GM12872 (cell line): ENCODE data around the gene CEP350.

Source experiments
- TF ChIP-seq, protein P1 (sequence below): IDR thresholded peaks from 3 replicates; pipeline ENCODE4 v1.5.1; 2011; ENCODE audit warnings: low read depth, mild to moderate bottlenecking, low read length, moderate library complexity; ENCODE audit not compliant: insufficient read depth

CEP350 gene, protein sequence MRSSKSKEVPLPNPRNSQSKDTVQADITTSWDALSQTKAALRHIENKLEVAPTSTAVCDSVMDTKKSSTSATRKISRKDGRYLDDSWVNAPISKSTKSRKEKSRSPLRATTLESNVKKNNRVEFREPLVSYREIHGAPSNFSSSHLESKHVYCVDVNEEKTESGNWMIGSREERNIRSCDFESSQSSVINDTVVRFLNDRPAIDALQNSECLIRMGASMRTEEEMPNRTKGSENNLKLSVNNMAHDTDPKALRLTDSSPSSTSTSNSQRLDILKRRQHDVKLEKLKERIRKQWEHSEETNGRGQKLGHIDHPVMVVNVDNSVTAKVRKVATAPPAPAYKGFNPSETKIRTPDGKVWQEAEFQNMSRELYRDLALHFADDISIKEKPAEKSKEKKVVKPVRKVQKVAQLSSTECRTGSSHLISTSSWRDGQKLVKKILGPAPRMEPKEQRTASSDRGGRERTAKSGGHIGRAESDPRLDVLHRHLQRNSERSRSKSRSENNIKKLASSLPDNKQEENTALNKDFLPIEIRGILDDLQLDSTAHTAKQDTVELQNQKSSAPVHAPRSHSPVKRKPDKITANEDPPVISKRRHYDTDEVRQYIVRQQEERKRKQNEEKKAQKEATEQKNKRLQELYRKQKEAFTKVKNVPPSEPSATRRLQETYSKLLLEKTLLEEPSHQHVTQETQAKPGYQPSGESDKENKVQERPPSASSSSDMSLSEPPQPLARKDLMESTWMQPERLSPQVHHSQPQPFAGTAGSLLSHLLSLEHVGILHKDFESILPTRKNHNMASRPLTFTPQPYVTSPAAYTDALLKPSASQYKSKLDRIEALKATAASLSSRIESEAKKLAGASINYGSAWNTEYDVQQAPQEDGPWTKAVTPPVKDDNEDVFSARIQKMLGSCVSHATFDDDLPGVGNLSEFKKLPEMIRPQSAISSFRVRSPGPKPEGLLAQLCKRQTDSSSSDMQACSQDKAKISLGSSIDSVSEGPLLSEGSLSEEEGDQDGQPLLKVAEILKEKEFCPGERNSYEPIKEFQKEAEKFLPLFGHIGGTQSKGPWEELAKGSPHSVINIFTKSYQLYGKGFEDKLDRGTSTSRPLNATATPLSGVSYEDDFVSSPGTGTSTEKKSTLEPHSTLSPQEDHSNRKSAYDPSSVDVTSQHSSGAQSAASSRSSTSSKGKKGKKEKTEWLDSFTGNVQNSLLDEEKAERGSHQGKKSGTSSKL (N-terminal part only)

DNA sequence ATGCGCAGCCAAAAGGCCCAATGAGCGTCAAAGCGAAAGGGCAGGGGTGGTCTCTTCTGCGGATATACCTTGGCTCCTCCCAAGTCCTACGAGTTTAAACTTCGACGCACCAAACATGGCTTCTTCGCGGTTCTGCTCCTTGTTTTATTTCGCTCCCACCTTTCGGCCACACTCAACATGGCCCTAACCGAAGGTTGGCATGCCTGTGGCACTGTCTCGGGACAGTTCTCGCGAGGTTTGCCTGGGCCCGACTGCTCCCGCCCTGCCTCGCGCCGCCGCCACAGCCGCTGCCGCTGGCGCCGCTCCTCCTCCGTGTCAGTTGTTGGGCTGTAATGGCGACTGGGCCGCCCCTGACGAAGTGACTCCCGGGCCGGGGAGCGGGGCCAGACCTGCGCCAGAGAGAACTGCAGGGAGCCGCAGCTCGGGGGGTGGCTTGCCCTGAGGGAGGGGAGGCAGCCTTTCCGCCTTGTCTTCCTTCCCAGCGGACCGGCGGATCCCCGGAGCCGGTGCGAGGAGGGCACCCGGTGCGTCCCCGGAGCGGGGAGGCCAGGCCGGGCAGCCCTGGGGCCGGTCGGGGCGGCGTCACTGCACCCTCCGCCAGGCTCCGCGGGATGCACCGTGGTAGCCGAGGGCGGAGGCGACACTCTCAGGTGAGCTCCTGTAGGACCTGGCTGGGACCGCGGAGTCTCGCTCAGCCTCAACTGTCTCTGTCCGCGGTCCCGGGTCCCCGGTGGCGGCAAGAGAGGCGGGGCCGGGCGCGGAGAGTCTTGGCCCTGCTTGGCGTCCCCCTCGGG lies at the start of gene CEP350:
CEP350 (plus strand) TSS at position 318 of the 794 bp plus-strand sequence. CDS start 31,372 bp downstream, outside the sequence.
- TF ChIP-seq, protein P1, sequence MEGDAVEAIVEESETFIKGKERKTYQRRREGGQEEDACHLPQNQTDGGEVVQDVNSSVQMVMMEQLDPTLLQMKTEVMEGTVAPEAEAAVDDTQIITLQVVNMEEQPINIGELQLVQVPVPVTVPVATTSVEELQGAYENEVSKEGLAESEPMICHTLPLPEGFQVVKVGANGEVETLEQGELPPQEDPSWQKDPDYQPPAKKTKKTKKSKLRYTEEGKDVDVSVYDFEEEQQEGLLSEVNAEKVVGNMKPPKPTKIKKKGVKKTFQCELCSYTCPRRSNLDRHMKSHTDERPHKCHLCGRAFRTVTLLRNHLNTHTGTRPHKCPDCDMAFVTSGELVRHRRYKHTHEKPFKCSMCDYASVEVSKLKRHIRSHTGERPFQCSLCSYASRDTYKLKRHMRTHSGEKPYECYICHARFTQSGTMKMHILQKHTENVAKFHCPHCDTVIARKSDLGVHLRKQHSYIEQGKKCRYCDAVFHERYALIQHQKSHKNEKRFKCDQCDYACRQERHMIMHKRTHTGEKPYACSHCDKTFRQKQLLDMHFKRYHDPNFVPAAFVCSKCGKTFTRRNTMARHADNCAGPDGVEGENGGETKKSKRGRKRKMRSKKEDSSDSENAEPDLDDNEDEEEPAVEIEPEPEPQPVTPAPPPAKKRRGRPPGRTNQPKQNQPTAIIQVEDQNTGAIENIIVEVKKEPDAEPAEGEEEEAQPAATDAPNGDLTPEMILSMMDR = no peak

DNA sequence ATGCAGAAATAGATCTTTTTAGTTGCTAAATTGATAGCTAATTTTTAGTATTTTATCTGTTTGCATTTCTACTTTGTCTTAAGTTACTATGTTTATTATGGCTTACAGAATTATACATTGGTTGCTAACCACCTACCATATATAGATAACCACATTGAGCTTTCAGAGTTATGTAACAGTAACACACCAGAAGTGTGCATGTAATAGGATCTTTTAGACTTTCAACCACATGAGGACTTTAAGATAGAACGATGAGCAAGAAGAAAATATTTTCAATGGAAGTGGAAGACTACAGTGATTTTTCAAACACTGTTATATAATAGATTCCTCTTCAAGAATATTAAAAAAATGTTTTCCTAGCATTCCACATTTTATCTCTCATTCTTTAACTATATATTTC lies 43.7 kb upstream of the CEP350 start:
- TF ChIP-seq, protein P1 = no peak

DNA sequence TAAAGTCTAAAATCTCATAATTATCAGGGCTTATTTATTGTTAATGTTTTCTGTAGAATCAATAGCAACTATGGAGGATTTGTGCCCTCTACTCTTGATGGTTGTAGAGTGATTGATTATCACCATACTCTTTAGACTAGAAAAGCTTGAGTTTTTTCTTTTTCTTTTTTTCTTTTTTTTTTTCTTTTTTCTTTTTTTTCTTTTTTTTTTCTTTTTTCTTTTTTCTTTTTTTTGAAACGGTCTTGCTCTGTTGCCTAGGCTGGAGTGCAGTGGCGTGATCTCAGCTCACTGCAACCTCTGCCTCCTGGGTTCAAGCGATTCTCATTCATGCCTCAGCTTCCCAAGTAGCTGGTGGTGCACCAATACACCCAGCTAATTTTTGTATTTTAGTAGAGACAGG lies 42.8 kb upstream of the CEP350 start:
- TF ChIP-seq, protein P1 = no peak

DNA sequence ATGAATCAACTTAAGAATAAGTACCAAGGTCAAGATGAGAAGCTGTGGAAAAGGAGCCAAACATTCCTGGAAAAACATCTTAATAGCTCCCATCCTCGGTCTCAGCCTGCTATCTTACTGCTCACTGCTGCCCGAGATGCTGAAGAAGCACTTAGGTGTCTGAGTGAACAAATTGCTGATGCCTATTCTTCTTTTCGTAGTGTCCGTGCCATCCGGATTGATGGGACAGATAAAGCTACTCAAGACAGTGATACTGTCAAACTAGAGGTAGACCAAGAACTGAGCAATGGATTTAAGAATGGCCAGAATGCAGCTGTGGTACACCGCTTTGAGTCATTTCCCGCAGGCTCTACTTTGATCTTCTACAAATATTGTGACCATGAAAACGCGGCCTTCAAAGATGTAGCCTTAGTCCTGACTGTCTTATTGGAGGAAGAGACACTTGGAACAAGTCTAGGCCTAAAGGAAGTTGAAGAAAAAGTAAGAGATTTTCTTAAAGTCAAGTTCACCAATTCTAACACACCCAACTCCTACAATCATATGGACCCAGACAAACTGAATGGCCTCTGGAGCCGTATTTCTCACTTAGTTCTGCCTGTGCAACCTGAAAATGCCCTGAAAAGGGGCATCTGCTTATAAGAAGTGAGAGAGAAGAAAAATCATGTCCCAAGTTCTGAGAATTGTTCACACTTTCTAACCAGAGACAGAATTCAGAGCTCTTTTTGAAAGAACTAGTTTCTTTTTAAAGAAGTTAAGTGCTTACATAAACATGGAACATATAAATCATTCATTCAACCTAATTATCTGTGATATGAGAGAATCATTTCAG lies 36.8 kb upstream of the CEP350 start:
- TF ChIP-seq, protein P1 = no peak

DNA sequence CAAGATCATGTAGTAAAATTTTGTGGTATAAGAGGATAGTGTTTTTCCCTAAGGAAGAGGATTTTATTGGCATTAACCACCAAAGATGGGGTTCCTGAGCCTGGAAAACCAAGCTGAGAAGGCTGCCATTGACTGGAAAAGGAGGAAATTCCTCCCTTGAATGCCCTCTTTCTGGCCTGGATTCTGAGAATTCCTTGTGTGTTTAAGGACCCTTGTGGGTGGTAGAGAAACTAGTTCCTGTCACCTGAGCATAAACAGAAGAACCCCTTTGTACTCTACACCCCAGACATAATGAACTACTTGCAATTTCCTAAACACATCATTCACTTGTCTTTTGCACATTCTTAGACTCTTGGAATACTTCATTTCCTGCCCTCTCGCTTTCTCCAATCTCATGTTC lies 33.1 kb upstream of the CEP350 start:
- TF ChIP-seq, protein P1 = no peak

DNA sequence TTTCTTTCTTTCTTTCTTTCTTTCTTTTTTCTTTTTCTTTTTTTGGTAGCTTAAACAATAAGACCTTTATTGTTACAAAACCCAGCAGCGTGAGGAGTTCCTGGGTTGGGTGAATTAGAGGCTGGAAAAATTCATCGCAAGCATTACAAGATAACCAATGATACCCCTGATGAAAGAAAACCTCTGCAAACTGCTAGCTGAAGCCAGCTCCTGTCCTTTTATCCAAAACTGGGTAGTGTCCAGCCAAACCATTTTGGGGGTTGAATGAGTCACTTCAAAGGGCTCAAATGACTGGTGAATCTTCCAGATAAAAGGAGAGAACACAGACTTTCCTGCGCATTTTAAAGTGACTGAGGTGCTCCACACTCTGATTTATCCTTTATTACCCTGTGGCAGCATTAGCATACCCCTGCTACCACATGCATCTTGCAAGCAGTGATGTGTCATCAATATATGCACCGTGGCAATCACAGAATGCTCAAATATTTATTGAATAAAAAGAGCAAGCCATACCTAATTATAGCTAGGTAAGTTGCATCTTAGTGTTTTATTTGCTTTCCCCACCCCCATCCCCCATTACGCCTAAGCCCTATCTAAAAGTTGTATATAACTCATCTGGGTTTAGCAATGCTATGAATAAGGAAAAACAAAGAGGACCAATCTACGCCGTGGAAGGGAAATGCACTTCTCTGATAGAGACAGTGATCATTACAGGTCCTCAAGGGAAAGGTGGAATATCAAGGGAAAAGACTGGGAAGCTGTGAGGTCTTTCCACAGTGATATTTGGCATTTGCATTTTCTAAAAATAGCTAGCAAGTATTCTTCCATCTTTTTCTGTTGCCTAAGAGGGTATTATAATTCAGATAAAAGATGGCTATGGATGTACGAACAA lies 32.4 kb upstream of the CEP350 start:
- TF ChIP-seq, protein P1 = no peak
